Measurements from ENCODE around the gene ROMO1. TPM values are rescaled to one million over a fixed set of nuclear protein-coding genes. Genes with fewer than 3 reads are reported as not detected.
"Not testable (repeated sequence)": the region's sequence is repeated elsewhere in the genome, so short reads cannot be mapped to it uniquely, and the experiment has no call there.

ROMO1 gene
- total RNA-seq, 4 donors from 2014 or later, result 64.7 to 402 (median 229) TPM

GRCh38 chr20:35704514-35705261 is 5.5 kb downstream of the ROMO1 start:
- Histone ChIP-seq H3K27ac (no peak overlapping the region), H3K27me3 (no peaks in the 10 kb centered on the region), H3K4me3 (replicated peaks in 1 of 3) (no peak overlapping the region), H3K36me3 (peaks cover 59 to 67% of the 10 kb centered on the region in 2 donors), H3K9me3 (no peaks in the 10 kb centered on the region), H3K4me1 (peaks cover 7 to 8% of the 10 kb centered on the region in 2 donors)
- 93 to 94% methylated on average over 5 of the region's 5 CpGs for WGBS, 2 donors
- no peak for TF ChIP-seq POLR2A (IDR thresholded peaks at IDR 0.05)
- TF ChIP-seq, protein P1, sequence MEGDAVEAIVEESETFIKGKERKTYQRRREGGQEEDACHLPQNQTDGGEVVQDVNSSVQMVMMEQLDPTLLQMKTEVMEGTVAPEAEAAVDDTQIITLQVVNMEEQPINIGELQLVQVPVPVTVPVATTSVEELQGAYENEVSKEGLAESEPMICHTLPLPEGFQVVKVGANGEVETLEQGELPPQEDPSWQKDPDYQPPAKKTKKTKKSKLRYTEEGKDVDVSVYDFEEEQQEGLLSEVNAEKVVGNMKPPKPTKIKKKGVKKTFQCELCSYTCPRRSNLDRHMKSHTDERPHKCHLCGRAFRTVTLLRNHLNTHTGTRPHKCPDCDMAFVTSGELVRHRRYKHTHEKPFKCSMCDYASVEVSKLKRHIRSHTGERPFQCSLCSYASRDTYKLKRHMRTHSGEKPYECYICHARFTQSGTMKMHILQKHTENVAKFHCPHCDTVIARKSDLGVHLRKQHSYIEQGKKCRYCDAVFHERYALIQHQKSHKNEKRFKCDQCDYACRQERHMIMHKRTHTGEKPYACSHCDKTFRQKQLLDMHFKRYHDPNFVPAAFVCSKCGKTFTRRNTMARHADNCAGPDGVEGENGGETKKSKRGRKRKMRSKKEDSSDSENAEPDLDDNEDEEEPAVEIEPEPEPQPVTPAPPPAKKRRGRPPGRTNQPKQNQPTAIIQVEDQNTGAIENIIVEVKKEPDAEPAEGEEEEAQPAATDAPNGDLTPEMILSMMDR (IDR thresholded peaks at IDR 0.05), result no peak
- no peak for DNase-seq
- intact Hi-C loops (cut with DNase I), result loop anchor here (10.0 kb wide), 1 partner anchor 240 kb away; no protein-coding TSS in a partner anchor

- not testable (repeated sequence) for DNase-seq; H3K9me3 ChIP-seq; H3K4me3 ChIP-seq (replicated peaks in 1 of 3); H3K27ac ChIP-seq; H3K4me1 ChIP-seq; H3K27me3 ChIP-seq
- intact Hi-C loops (cut with DNase I), result loop anchor here (10.0 kb wide), 1 partner anchor 241 kb away; no protein-coding TSS in a partner anchor
- WGBS, 2 donors, result 93% methylated on average over 11 of the region's 11 CpGs
- peaks cover 66 to 74% of the 10 kb centered on the region in 2 donors for H3K36me3 ChIP-seq
These were observed 6.7 kb downstream of the ROMO1 start for GRCh38 chr20:35705894-35706293.

GRCh38 chr20:35706591-35707529 is 7.7 kb downstream of the ROMO1 start:
- H3K27me3 ChIP-seq; H3K27ac ChIP-seq; DNase-seq; H3K4me3 ChIP-seq (replicated peaks in 1 of 3); H3K4me1 ChIP-seq; H3K9me3 ChIP-seq: not testable (repeated sequence)
- intact Hi-C loops (cut with DNase I), result loop anchor here (10.0 kb wide), 1 partner anchor 242 kb away; no protein-coding TSS in a partner anchor
- peaks cover 71 to 78% of the 10 kb centered on the region in 2 donors for H3K36me3 ChIP-seq
- WGBS, 2 donors, result 93 to 96% methylated on average over 17 of the region's 17 CpGs

GRCh38 chr20:35708502-35708901 is 9.3 kb downstream of the ROMO1 start:
- Histone ChIP-seq H3K4me3 (replicated peaks in 1 of 3) (no peak overlapping the region), H3K36me3 (peaks cover 75 to 78% of the 10 kb centered on the region in 2 donors), H3K9me3 (no peaks in the 10 kb centered on the region), H3K27ac (no peak overlapping the region), H3K27me3 (no peaks in the 10 kb centered on the region), H3K4me1 (peaks cover 0 to 8% of the 10 kb centered on the region in 2 donors)
- TF ChIP-seq, protein P1 (IDR thresholded peaks at IDR 0.05), result no peak
- no peak for TF ChIP-seq POLR2A (IDR thresholded peaks at IDR 0.05)
- intact Hi-C loops (cut with DNase I), result loop anchor here (10.0 kb wide), 1 partner anchor 244 kb away; no protein-coding TSS in a partner anchor
- DNase-seq, result no peak
- WGBS, 2 donors, result 61 to 68% methylated on average over 1 of the region's 1 CpG

DNA sequence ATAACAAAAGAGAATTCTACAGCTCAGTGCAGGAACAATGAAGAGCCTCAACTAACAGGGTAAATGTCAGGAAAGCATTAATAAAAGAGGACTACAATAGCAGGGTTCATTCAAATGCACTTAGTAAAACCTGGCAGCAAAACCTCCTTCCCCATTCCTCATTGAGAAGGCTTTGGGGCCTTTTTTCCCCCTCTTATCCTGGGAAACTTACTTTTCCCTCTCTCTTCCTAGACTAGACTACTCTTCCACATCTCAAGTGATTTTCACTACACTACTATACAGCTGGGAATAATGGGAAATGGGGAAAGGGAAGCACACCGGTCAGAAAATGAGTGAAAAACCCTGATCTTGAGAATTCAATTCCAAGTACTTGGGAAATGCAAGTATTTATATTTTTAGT is 10.1 kb downstream of the ROMO1 start:
- H3K36me3 ChIP-seq, result peaks cover 75 to 78% of the 10 kb centered on the region in 2 donors
- intact Hi-C loops (cut with DNase I), result loop anchor here (10.0 kb wide), 1 partner anchor 244 kb away; no protein-coding TSS in a partner anchor
- H3K27me3 ChIP-seq, result no peaks in the 10 kb centered on the region
- H3K9me3 ChIP-seq, result no peaks in the 10 kb centered on the region
- 86 to 88% methylated on average over 1 of the region's 1 CpG for WGBS, 2 donors
- no peak overlapping the region for H3K27ac ChIP-seq
- peaks cover 0 to 8% of the 10 kb centered on the region in 2 donors for H3K4me1 ChIP-seq
- DNase-seq, result no peak
- TF ChIP-seq, protein P1 (IDR thresholded peaks at IDR 0.05), result no peak
- TF ChIP-seq POLR2A (IDR thresholded peaks at IDR 0.05), result no peak
- H3K4me3 ChIP-seq (replicated peaks in 1 of 3), result no peak overlapping the region
